RWPE2 (cell line): ENCODE data around the gene ASB3.

ENCODE experiments used
- ATAC-seq: fragments of 200-7000 bp; cut with Tn5 transposase; 3 replicates; pipeline ENCODE4 v1.9.1; 2021; ENCODE audit warnings: low read depth
- DNase-seq: peaks from one replicate; pipeline ENCODE4 v3.0.0-alpha.2; 2020; ENCODE audit warnings: low spot score
- H3K27ac ChIP-seq: fragments of 450-650 bp; 2 replicates; pipeline ENCODE4 v1.5.1; 2017; ENCODE audit warnings: mild to moderate bottlenecking; ENCODE audit not compliant: poor library complexity, severe bottlenecking
- H3K27me3 ChIP-seq: fragments of 250-450 bp; sonication (Bioruptor Pico); 2 replicates; pipeline ENCODE4 v1.5.1; 2021; ENCODE audit warnings: mild to moderate bottlenecking, moderate library complexity; ENCODE audit not compliant: insufficient read depth, poor library complexity, severe bottlenecking
- H3K36me3 ChIP-seq: fragments of 250-450 bp; sonication (Bioruptor Pico); 2 replicates; pipeline ENCODE4 v1.5.1; 2020; ENCODE audit warnings: low read depth, mild to moderate bottlenecking, moderate library complexity
- H3K4me1 ChIP-seq: fragments of 250-450 bp; sonication (Bioruptor Pico); 2 replicates; pipeline ENCODE4 v1.5.1; 2021; ENCODE audit warnings: mild to moderate bottlenecking, moderate library complexity; ENCODE audit not compliant: insufficient read depth, poor library complexity, severe bottlenecking
- H3K4me3 ChIP-seq: fragments of 250-450 bp; sonication (Bioruptor Pico); 2 replicates; pipeline ENCODE4 v1.5.1; 2021; ENCODE audit warnings: mild to moderate bottlenecking, moderate library complexity; ENCODE audit not compliant: severe bottlenecking
- H3K9me3 ChIP-seq: fragments of 250-450 bp; sonication (Bioruptor Pico); 2 replicates; pipeline ENCODE4 v1.5.1; 2021; ENCODE audit warnings: mild to moderate bottlenecking, moderate library complexity; ENCODE audit not compliant: severe bottlenecking
- CTCF ChIP-seq: fragments of 450-650 bp; IDR thresholded peaks from one replicate; pipeline ENCODE4 v1.5.1; 2017; ENCODE audit warnings: mild to moderate bottlenecking, moderate library complexity; ENCODE audit not compliant: poor library complexity, severe bottlenecking

ASB3 gene

GRCh38 chr2:53636596-53636995 lies 150.2 kb downstream of the ASB3 start:
- TF ChIP-seq CTCF, result no peak
- ATAC-seq (no peak), DNase-seq (no peak)
- Histone ChIP-seq H3K27ac (no peak overlapping the region), H3K36me3 (no peaks in the 10 kb centered on the region), H3K4me1 (peaks cover 5% of the 10 kb centered on the region), H3K9me3 (no peaks in the 10 kb centered on the region), H3K4me3 (no peak overlapping the region), H3K27me3 (no peaks in the 10 kb centered on the region)

- Histone ChIP-seq H3K4me3 (no peak overlapping the region), H3K36me3 (no peaks in the 10 kb centered on the region), H3K4me1 (peaks cover 5% of the 10 kb centered on the region), H3K27ac (no peak overlapping the region), H3K9me3 (no peaks in the 10 kb centered on the region), H3K27me3 (no peaks in the 10 kb centered on the region)
- TF ChIP-seq CTCF, result no peak
- ATAC-seq, result no peak
- DNase-seq, result no peak
Observed at GRCh38 chr2:53636109-53636508, 150.6 kb downstream of the ASB3 start.

GRCh38 chr2:53635694-53636093 lies 151.1 kb downstream of the ASB3 start:
- TF ChIP-seq CTCF, result no peak
- H3K27me3 ChIP-seq, result no peaks in the 10 kb centered on the region
- ATAC-seq, result no peak

GRCh38 chr2:53633441-53633840 lies 153.3 kb downstream of the ASB3 start:
- Histone ChIP-seq H3K27ac (no peak overlapping the region), H3K4me3 (no peak overlapping the region), H3K27me3 (no peaks in the 10 kb centered on the region), H3K4me1 (peaks cover 5% of the 10 kb centered on the region), H3K36me3 (no peaks in the 10 kb centered on the region), H3K9me3 (no peaks in the 10 kb centered on the region)
- ATAC-seq (peak; percentile 60), DNase-seq (no peak)
- no peak for TF ChIP-seq CTCF

More at GRCh38 chr2:53635694-53636093, 151.1 kb downstream of the ASB3 start:
- no peak overlapping the region for H3K27ac ChIP-seq
- peaks cover 5% of the 10 kb centered on the region for H3K4me1 ChIP-seq
- H3K9me3 ChIP-seq, result no peaks in the 10 kb centered on the region
- no peak overlapping the region for H3K4me3 ChIP-seq
- no peak for DNase-seq
- no peaks in the 10 kb centered on the region for H3K36me3 ChIP-seq

- DNase-seq, result no peak
- no peaks in the 10 kb centered on the region for H3K36me3 ChIP-seq
- H3K4me3 ChIP-seq, result no peak overlapping the region
- no peak for TF ChIP-seq CTCF
- H3K27ac ChIP-seq, result no peak overlapping the region
- no peaks in the 10 kb centered on the region for H3K9me3 ChIP-seq
- no peaks in the 10 kb centered on the region for H3K27me3 ChIP-seq
- ATAC-seq, result no peak
- H3K4me1 ChIP-seq, result peaks cover 5% of the 10 kb centered on the region
Observed at GRCh38 chr2:53632714-53633113, 154.0 kb downstream of the ASB3 start.
